PC-3 (cell line): ENCODE data around the gene AGTR1.

Experiments
- EZH2 ChIP-seq: fragments of 300-600 bp; sonication (generic); IDR thresholded peaks from one replicate; pipeline ENCODE4 v1.6.1; 2017; ENCODE audit warnings: antibody characterized with exemption, mild to moderate bottlenecking, low read length; ENCODE audit not compliant: unreplicated experiment
- TF ChIP-seq, protein P1 (sequence below): fragments of 300-600 bp; sonication (generic); conservative IDR thresholded peaks from 2 replicates; pipeline ENCODE4 v1.5.1; 2017; ENCODE audit warnings: antibody characterized with exemption, low read depth, mild to moderate bottlenecking, low read length

DNA sequence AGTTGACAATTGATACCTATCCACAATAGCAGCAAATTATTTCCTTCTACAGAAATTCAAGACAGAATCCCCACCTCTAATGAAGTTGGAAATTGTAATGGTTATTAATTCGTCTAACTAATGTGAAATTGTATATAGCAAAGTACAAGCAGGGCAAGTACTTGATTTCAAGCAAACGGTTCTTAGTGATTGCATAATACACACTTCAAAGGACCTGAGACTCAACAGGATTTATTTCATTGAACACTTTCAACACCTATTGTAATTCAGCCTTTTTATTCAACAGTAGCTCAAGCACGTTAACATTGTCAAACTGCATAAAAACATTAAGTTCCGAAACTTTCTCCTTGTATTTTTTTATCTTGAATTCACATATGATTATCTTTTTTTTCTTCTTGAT lies 40.2 kb upstream of the AGTR1 start:
- TF ChIP-seq, protein P1, sequence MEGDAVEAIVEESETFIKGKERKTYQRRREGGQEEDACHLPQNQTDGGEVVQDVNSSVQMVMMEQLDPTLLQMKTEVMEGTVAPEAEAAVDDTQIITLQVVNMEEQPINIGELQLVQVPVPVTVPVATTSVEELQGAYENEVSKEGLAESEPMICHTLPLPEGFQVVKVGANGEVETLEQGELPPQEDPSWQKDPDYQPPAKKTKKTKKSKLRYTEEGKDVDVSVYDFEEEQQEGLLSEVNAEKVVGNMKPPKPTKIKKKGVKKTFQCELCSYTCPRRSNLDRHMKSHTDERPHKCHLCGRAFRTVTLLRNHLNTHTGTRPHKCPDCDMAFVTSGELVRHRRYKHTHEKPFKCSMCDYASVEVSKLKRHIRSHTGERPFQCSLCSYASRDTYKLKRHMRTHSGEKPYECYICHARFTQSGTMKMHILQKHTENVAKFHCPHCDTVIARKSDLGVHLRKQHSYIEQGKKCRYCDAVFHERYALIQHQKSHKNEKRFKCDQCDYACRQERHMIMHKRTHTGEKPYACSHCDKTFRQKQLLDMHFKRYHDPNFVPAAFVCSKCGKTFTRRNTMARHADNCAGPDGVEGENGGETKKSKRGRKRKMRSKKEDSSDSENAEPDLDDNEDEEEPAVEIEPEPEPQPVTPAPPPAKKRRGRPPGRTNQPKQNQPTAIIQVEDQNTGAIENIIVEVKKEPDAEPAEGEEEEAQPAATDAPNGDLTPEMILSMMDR: no peak
- TF ChIP-seq EZH2: no peak
